HEK293 (cell line): ENCODE results near the gene TMEM72.

Source experiments
- CTCF ChIA-PET: fragments of 350-600 bp; formaldehyde crosslinking; extraction: SDS; loops from one replicate; lab custom pipeline; 2021; ENCODE audit warnings: antibody characterized with exemption; lab: Yijun Ruan, JAX
- POLR2A ChIA-PET: fragments of 300-600 bp; formaldehyde crosslinking; extraction: SDS; loops from one replicate; lab custom pipeline; 2020; ENCODE audit warnings: antibody characterized with exemption, inconsistent platforms; lab: Yijun Ruan, JAX
- H3K27ac ChIP-seq: fragments of 200-500 bp; sonication (Bioruptor generic); 2 replicates; pipeline ENCODE4 v1.5.1; 2014; ENCODE audit warnings: low read depth, low read length, control low read depth, inconsistent platforms; ENCODE audit errors: extremely low read depth
- H3K36me3 ChIP-seq, 2 experiments: fragments of 200-500 bp in 1 of 2; sonication (Bioruptor generic) in 1 of 2; 1 replicate in 1 of 2; 2 replicates in 1 of 2; pipeline ENCODE4 v1.5.1; 2014 to 2017; ENCODE audit warnings: inconsistent platforms in 2 of 2, low read length in 2 of 2; ENCODE audit not compliant: control insufficient read depth in 2 of 2, insufficient read depth in 1 of 2
- H3K4me1 ChIP-seq: fragments of 200-500 bp; sonication (Bioruptor generic); 2 replicates; pipeline ENCODE4 v1.5.1; 2014; ENCODE audit warnings: mild to moderate bottlenecking, low read length, inconsistent platforms; ENCODE audit not compliant: control insufficient read depth, insufficient read depth
- H3K4me3 ChIP-seq: 2 replicates; pipeline ENCODE4 v1.5.1; 2011; ENCODE audit warnings: low read depth, mild to moderate bottlenecking, control low read depth, low read length, moderate library complexity
- H3K9me3 ChIP-seq: fragments of 200-500 bp; sonication (Bioruptor generic); 2 replicates; pipeline ENCODE4 v1.5.1; 2014; ENCODE audit warnings: low read depth, low read length, inconsistent platforms; ENCODE audit not compliant: control insufficient read depth, insufficient read depth
- KLF1 ChIP-seq: fragments of 450-650 bp; formaldehyde crosslinking; IDR thresholded peaks from 2 replicates; pipeline ENCODE4 v1.5.1; 2016; ENCODE audit warnings: missing biosample characterization, missing genetic modification characterization
- KLF9 ChIP-seq: fragments of 450-650 bp; formaldehyde crosslinking; IDR thresholded peaks from 2 replicates; pipeline ENCODE4 v1.5.1; 2016; ENCODE audit warnings: missing biosample characterization, missing genetic modification characterization, low read depth
- MZF1 ChIP-seq: fragments of 450-650 bp; formaldehyde crosslinking; IDR thresholded peaks from 2 replicates; pipeline ENCODE4 v1.5.1; 2017; ENCODE audit warnings: missing biosample characterization, missing genetic modification characterization, borderline replicate concordance
- SCRT2 ChIP-seq: fragments of 450-650 bp; formaldehyde crosslinking; IDR thresholded peaks from 2 replicates; pipeline ENCODE4 v1.5.1; 2016; ENCODE audit warnings: missing biosample characterization, missing genetic modification characterization
- SP2 ChIP-seq: fragments of 450-650 bp; formaldehyde crosslinking; IDR thresholded peaks from 2 replicates; pipeline ENCODE4 v1.5.1; 2016; ENCODE audit warnings: missing biosample characterization, missing genetic modification characterization
- SP7 ChIP-seq: fragments of 450-650 bp; formaldehyde crosslinking; IDR thresholded peaks from 2 replicates; pipeline ENCODE4 v1.5.1; 2016; ENCODE audit warnings: missing biosample characterization, missing genetic modification characterization
- ZBTB10 ChIP-seq: fragments of 450-650 bp; formaldehyde crosslinking; IDR thresholded peaks from 2 replicates; pipeline ENCODE4 v1.5.1; 2016; ENCODE audit warnings: missing biosample characterization, missing genetic modification characterization
- ZBTB26 ChIP-seq: fragments of 450-650 bp; formaldehyde crosslinking; optimal IDR thresholded peaks from 2 replicates; pipeline ENCODE3; 2016; ENCODE audit warnings: missing biosample characterization, mild to moderate bottlenecking, missing genetic modification characterization
- ZBTB44 ChIP-seq: fragments of 450-650 bp; IDR thresholded peaks from 2 replicates; pipeline ENCODE4 v1.5.1; 2018; ENCODE audit warnings: missing biosample characterization, mild to moderate bottlenecking, missing genetic modification characterization
- ZBTB6 ChIP-seq: fragments of 450-650 bp; formaldehyde crosslinking; IDR thresholded peaks from 2 replicates; pipeline ENCODE4 v1.5.1; 2017; ENCODE audit warnings: missing biosample characterization, missing genetic modification characterization
- ZFP3 ChIP-seq: fragments of 450-650 bp; formaldehyde crosslinking; IDR thresholded peaks from 2 replicates; pipeline ENCODE4 v1.5.1; 2016; ENCODE audit warnings: low read depth, missing biosample characterization, missing genetic modification characterization
- ZIC2 ChIP-seq: fragments of 450-650 bp; formaldehyde crosslinking; IDR thresholded peaks from 2 replicates; pipeline ENCODE4 v1.5.1; 2016; ENCODE audit warnings: missing biosample characterization, missing genetic modification characterization
- ZNF2 ChIP-seq: fragments of 450-650 bp; formaldehyde crosslinking; IDR thresholded peaks from 2 replicates; pipeline ENCODE4 v1.5.1; 2016; ENCODE audit warnings: missing biosample characterization, missing genetic modification characterization
- ZNF202 ChIP-seq: fragments of 450-650 bp; formaldehyde crosslinking; IDR thresholded peaks from 2 replicates; pipeline ENCODE4 v1.5.1; 2016; ENCODE audit warnings: missing biosample characterization, missing genetic modification characterization, borderline replicate concordance
- ZNF335 ChIP-seq: fragments of 450-650 bp; formaldehyde crosslinking; conservative IDR thresholded peaks from 2 replicates; pipeline ENCODE4 v1.5.1; 2016; ENCODE audit warnings: missing biosample characterization, missing genetic modification characterization
- ZNF362 ChIP-seq: fragments of 450-650 bp; formaldehyde crosslinking; IDR thresholded peaks from 2 replicates; pipeline ENCODE4 v1.5.1; 2016; ENCODE audit warnings: missing biosample characterization, missing genetic modification characterization
- ZNF433 ChIP-seq: fragments of 450-650 bp; formaldehyde crosslinking; IDR thresholded peaks from 2 replicates; pipeline ENCODE4 v1.5.1; 2016; ENCODE audit warnings: missing biosample characterization, missing genetic modification characterization, low read depth
- ZNF623 ChIP-seq: fragments of 450-650 bp; formaldehyde crosslinking; IDR thresholded peaks from 2 replicates; pipeline ENCODE4 v1.5.1; 2016; ENCODE audit warnings: missing biosample characterization, missing genetic modification characterization
- ZNF629 ChIP-seq: fragments of 450-650 bp; formaldehyde crosslinking; IDR thresholded peaks from 2 replicates; pipeline ENCODE4 v1.5.1; 2017; ENCODE audit warnings: missing biosample characterization, missing genetic modification characterization
- ZSCAN18 ChIP-seq: fragments of 450-650 bp; formaldehyde crosslinking; IDR thresholded peaks from 2 replicates; pipeline ENCODE4 v1.5.1; 2016; ENCODE audit warnings: missing biosample characterization, missing genetic modification characterization

Gene TMEM72

GRCh38 chr10:44973323-44974081, 62.4 kb downstream of the TMEM72 start:
- H3K36me3 ChIP-seq: peaks cover 0 to 21% of the 10 kb centered on the region in 2 experiments; a peak in 1 of 3 replicates
- POLR2A ChIA-PET: interaction anchor here (1.2 kb wide), 1 partner anchor 13 kb away, joined by 3 read pairs; no protein-coding TSS in a partner anchor
- no peaks in the 10 kb centered on the region for H3K9me3 ChIP-seq
- peaks cover 11% of the 10 kb centered on the region for H3K4me1 ChIP-seq
- H3K4me3 ChIP-seq: no peak overlapping the region
- no peak overlapping the region for H3K27ac ChIP-seq
- CTCF ChIA-PET: interaction anchor here (0.6 to 1.9 kb wide), 7 partner anchors 10 to 42 kb away, joined by 3 to 8 read pairs (median 3); partner anchors contain the start of gene RASSF4
- TF ChIP-seq ZBTB6 (tag by site-specific recombination) (no peak), ZIC2 (peak; percentile 83), SCRT2 (tag by site-specific recombination) (peak; percentile 55; the same call in 1 of the 2 replicates), ZNF335 (tag by site-specific recombination) (no peak)

- Histone ChIP-seq H3K4me1 (peaks cover 15% of the 10 kb centered on the region), H3K4me3 (no peak overlapping the region), H3K27ac (no peak overlapping the region), H3K9me3 (no peaks in the 10 kb centered on the region), H3K36me3 (peaks cover 0 to 21% of the 10 kb centered on the region in 2 experiments; a peak in 1 of 3 replicates)
- TF ChIP-seq ZNF2 (tag by site-specific recombination): no peak
- TF ChIP-seq ZNF629 (tag by site-specific recombination): no peak
- TF ChIP-seq KLF1: no peak
- TF ChIP-seq ZBTB26 (tag by site-specific recombination): no peak
- no peak for TF ChIP-seq ZNF623 (tag by site-specific recombination)
- no peak for TF ChIP-seq ZBTB10 (tag by site-specific recombination)
- TF ChIP-seq ZFP3 (tag by site-specific recombination): no peak
- TF ChIP-seq SP2: no peak
- TF ChIP-seq ZSCAN18 (tag by site-specific recombination): no peak
- no peak for TF ChIP-seq ZNF433 (tag by site-specific recombination)
- no peak for TF ChIP-seq ZNF202 (tag by site-specific recombination)
- no peak for TF ChIP-seq SP7 (tag by site-specific recombination)
- no peak for TF ChIP-seq ZBTB44 (tag by site-specific recombination)
- no peak for TF ChIP-seq KLF9 (tag by site-specific recombination)
- TF ChIP-seq ZNF362: no peak
- no peak for TF ChIP-seq MZF1 (tag by site-specific recombination)
- POLR2A ChIA-PET: no interaction called here
- CTCF ChIA-PET: interaction anchor here (0.6 to 1.9 kb wide), 6 partner anchors 11 to 43 kb away, joined by 3 to 8 read pairs (median 4); partner anchors contain the start of gene RASSF4
Measured at GRCh38 chr10:44974082-44974627, 63.0 kb downstream of the TMEM72 start.
